A673 (cell line): ENCODE measurements around the gene TSHZ1.

Source experiments
- EZH2 ChIP-seq: fragments of 200-600 bp; sonication (generic); IDR thresholded peaks from 2 replicates; pipeline ENCODE4 v1.6.1; 2017; ENCODE audit warnings: borderline replicate concordance, low read depth, mild to moderate bottlenecking, mixed read lengths, antibody characterized with exemption, low read length; ENCODE audit not compliant: poor library complexity, severe bottlenecking
- TF ChIP-seq, protein P1 (sequence below): fragments of 300-800, 200-600 bp; sonication (generic); conservative IDR thresholded peaks from 2 replicates; pipeline ENCODE4 v1.5.1; 2017; ENCODE audit warnings: low read depth, mild to moderate bottlenecking, antibody characterized with exemption, low read length, moderate library complexity, mixed read lengths

DNA sequence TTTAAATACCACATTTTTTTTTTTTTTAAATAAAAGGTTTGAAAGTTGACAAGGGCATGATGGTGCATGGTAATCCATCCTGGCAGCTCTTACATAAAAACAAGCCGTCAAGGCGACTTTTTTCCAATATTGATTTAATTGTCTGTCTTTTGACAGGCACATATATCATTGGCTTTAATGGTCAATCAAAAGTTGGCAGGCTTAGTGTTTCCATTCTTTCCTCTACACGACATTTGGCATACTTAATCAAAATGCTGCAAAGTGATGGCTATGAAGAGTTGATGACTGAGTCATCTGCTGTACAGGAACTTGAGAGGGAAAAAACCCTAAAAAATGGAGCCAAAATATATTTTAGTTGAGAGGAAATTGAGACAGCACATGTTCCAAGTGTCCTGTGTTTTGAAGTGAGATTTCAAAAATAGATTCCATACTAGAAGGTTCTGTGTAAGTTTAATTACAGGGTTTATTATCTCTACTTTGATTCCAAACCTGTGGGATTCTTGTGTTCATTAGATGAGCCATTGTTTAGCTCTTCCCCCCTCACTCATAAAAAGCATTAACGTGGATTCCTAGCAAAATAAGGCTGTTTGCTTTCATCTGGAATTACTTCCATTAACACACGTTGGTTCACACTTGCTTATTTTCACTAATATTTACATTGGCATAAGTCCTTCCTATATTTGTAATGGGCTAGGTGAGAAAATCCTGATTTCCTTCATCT lies 3.2 kb downstream of the TSHZ1 start:
- TF ChIP-seq, protein P1, sequence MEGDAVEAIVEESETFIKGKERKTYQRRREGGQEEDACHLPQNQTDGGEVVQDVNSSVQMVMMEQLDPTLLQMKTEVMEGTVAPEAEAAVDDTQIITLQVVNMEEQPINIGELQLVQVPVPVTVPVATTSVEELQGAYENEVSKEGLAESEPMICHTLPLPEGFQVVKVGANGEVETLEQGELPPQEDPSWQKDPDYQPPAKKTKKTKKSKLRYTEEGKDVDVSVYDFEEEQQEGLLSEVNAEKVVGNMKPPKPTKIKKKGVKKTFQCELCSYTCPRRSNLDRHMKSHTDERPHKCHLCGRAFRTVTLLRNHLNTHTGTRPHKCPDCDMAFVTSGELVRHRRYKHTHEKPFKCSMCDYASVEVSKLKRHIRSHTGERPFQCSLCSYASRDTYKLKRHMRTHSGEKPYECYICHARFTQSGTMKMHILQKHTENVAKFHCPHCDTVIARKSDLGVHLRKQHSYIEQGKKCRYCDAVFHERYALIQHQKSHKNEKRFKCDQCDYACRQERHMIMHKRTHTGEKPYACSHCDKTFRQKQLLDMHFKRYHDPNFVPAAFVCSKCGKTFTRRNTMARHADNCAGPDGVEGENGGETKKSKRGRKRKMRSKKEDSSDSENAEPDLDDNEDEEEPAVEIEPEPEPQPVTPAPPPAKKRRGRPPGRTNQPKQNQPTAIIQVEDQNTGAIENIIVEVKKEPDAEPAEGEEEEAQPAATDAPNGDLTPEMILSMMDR, result no peak
- TF ChIP-seq EZH2, result no peak
